ENCODE measurements around the gene PDE8A.

- TF ChIP-seq CTCF (IDR thresholded peaks at IDR 0.05; ENCODE audit: low read depth, low read length, missing input control) (no peak), FOXA2 (IDR thresholded peaks at IDR 0.05) (no peak), EGR1 (IDR thresholded peaks at IDR 0.05; ENCODE audit: low read depth in 2 of 2) (no peak), HNF4A (conservative IDR thresholded peaks at IDR 0.05) (peak; percentile 14 to 43), RXRA (IDR thresholded peaks at IDR 0.05) (peak; percentile 25 to 59), FOXA1 (IDR thresholded peaks at IDR 0.05) (no peak), JUND (IDR thresholded peaks at IDR 0.05) (no peak), YY1 (IDR thresholded peaks at IDR 0.05) (peak; percentile 83), MAX (IDR thresholded peaks at IDR 0.05) (peak; percentile 29), TAF1 (conservative IDR thresholded peaks at IDR 0.05) (no peak), GABPA (IDR thresholded peaks at IDR 0.05 in 1 of 2, conservative IDR thresholded peaks at IDR 0.05 in 1 of 2) (no peak)
- TF ChIP-seq, protein P1, sequence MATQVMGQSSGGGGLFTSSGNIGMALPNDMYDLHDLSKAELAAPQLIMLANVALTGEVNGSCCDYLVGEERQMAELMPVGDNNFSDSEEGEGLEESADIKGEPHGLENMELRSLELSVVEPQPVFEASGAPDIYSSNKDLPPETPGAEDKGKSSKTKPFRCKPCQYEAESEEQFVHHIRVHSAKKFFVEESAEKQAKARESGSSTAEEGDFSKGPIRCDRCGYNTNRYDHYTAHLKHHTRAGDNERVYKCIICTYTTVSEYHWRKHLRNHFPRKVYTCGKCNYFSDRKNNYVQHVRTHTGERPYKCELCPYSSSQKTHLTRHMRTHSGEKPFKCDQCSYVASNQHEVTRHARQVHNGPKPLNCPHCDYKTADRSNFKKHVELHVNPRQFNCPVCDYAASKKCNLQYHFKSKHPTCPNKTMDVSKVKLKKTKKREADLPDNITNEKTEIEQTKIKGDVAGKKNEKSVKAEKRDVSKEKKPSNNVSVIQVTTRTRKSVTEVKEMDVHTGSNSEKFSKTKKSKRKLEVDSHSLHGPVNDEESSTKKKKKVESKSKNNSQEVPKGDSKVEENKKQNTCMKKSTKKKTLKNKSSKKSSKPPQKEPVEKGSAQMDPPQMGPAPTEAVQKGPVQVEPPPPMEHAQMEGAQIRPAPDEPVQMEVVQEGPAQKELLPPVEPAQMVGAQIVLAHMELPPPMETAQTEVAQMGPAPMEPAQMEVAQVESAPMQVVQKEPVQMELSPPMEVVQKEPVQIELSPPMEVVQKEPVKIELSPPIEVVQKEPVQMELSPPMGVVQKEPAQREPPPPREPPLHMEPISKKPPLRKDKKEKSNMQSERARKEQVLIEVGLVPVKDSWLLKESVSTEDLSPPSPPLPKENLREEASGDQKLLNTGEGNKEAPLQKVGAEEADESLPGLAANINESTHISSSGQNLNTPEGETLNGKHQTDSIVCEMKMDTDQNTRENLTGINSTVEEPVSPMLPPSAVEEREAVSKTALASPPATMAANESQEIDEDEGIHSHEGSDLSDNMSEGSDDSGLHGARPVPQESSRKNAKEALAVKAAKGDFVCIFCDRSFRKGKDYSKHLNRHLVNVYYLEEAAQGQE (IDR thresholded peaks at IDR 0.05), result no peak
These were observed 1.2 kb upstream of the PDE8A start for GRCh38 chr15:84980196-84981053.
